ENCODE data around the gene ABCF2.

ABCF2 gene

GRCh38 chr7:151226875-151227782 is at the start of gene ABCF2:
Gene ABCF2, minus strand, starts transcription at chr7:151227205. Its CDS starts 747 bp downstream, at chr7:151226458.
- DNase-seq (ENCODE audit: low read depth in 2 of 2), result peak; percentile 97 to 98

DNA sequence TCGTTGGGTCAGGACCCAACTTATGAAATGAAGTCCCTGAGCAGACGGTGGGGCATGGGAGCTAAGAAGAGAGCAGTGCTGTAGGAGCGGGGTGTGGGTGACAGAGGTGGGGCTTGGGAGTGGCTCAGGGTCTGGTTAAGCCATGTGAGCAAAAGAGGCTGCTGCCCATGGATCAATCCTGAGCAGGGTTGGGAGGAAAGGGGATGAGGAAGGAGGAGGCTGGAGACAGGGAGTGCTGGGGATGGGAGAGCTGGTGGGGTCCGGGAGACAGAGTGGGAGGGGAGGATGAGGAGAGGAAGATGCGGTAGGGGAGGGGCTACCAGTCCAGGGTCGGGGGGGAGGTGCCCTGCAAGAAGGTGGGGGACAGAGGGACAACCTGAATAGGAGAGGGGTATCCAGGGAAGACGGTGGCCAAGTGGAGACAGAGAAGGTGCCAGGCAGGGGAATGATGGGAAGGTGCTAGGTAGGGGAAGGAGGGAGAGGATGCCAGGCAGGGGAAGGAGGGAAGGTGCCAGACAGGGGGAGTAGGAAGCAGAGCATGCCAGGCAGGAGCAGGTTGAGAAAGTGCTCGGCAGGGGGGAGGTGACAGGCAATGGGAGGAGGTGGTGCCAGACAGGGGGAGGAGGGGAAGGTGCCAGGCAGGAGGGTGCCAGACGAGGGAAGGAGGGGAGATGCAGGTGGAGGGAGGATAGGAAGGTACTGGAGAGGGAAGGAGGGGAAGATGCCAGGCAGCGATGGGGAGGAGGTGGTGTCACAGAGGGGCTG is 49.0 kb upstream of the ABCF2 start:
- DNase-seq (ENCODE audit: low read depth in 2 of 2), result no peak

GRCh38 chr7:151274936-151275812 is 48.2 kb upstream of the ABCF2 start:
- DNase-seq (ENCODE audit: low read depth in 2 of 2), result no peak

DNA sequence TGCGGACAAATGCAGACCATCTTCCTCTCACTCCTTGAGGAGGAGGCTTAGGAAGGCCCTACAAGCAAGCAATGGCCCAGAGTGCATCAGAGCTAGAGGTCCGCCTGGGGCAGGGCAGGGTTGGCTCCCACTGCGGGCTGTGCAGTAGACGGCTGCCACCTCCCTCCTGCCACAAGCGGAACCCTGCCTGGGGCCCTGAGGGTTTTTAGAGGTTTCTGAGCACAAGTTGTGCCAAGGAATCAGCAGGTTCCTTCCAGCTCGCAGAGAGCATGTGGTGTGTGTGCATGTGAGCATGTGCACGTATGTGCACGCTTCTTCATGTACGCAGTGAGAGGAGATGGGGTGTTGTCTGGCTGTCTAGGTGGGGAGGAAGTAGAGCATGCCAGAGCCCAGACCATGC is 47.4 kb upstream of the ABCF2 start:
- DNase-seq (ENCODE audit: low read depth in 2 of 2), result no peak

DNA sequence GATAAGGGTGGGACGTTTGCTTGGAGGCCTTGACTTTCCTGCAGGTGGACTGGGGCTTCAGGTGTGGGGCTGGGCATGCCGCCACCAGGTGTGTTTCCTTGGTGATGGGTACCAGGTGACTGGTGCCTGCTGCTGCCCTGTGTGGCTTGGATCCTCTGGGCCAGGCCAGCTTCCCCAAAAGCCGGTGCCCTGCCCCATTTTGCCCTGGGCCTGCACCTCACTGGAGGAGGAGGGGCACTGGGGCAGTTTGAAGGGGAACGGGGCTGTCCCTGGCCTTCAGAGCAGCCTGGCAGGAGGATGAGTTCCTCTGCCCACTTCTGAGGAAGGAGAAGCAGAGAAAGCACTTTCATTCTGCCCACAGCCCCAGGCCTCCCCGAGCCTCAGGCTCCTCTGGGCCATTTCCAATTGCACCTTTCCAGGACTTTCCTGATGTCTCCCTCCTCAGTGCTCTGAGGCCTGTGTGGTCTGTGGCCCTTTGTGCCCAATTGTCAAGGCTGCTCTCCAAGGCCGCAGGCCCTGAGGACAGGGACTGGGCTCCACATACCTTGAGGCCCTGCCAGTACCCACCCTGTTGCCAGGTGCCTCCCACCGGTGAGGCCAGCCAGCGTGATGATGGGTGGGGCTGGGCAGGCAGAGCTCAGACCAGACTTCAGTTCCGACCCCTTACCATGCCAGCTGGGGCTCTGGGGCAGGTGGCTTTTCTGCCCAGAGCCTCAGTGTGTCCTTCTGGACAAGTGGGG is 46.8 kb upstream of the ABCF2 start:
- no peak for DNase-seq (ENCODE audit: low read depth in 2 of 2)

- no peak for DNase-seq (ENCODE audit: low read depth in 2 of 2)
Measured at GRCh38 chr7:151272877-151273276, 45.9 kb upstream of the ABCF2 start.

DNA sequence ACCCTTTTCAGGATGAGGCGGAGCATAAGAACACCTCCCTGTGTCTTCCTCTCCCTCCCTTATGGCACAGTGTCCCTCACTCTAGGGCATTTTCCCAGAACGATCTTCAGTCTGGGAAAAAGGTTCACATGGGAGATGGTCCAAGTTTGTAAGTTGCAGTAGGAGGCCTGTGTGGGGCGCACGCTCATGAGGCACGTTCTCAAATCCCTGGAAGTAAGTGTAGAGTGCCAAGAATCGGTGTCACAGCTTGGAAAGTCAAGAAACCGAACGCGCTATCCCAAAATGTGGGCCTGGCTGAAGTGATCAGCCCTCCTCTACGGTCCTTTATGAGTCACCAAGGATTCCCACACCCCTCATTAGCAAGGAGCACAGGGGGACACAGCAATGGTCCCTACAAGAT is 45.4 kb upstream of the ABCF2 start:
- DNase-seq (ENCODE audit: low read depth in 2 of 2), result no peak

DNA sequence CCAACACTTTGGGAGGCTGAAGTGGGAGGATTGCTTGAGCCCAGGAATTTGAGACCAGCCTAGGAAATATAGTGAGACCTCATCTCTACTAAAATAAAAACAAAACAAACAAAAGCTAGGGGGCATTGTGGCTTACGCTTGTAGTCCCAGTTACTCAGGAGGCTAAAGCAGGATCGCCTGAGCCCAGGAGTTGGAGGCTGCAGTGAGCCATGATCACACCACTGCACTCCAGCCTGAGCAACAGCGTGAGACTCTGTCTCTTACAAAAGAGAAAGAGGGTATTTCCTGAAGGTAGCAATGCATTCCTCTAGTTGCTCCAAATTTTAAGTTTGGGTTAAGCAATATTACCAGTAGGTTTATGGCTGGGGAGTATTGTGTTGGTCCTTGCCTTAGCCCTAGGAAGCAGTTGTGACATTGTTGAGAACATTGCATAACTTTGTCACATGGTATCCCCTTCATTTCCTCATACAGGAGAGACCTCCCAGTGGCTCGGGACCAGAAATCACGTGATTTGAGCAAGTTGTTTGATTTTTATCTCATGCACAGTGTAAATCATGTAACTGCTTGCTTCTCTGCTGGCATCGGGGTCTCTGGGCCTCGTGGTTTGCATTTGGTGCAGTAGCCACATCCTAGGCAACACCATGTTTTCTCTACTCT is 44.8 kb upstream of the ABCF2 start:
- DNase-seq (ENCODE audit: low read depth in 2 of 2), result no peak

GRCh38 chr7:151269511-151269910 is 42.5 kb upstream of the ABCF2 start:
- no peak for DNase-seq (ENCODE audit: low read depth in 2 of 2)

DNA sequence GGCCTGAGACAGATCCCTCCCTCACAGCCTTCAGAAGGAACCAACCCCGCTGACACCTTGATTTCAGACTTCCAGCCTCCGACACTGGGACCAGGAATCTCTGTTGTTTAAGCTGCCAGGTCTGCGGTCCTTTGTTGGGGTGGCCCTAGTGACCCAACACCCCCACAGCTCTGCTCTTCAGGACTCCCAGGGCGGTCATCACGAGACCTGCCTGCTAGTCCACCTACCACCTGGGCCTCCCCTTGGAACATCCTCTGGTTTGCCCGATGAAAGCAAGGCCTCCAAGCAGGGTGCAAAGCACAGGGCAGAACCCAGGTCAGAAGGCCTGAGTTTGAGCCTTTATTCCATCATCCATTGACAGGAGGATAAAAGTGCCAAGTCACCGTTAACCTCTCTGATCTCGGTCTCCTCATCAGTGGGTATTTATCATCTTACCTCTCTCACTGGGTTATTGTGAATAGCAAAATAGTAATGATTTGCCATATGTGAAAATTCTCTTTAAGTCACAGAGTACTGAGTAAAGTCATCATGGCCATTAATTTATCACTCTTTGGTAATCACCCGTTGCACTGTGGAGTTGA is 38.4 kb upstream of the ABCF2 start:
- DNase-seq (ENCODE audit: low read depth in 2 of 2), result no peak

DNA sequence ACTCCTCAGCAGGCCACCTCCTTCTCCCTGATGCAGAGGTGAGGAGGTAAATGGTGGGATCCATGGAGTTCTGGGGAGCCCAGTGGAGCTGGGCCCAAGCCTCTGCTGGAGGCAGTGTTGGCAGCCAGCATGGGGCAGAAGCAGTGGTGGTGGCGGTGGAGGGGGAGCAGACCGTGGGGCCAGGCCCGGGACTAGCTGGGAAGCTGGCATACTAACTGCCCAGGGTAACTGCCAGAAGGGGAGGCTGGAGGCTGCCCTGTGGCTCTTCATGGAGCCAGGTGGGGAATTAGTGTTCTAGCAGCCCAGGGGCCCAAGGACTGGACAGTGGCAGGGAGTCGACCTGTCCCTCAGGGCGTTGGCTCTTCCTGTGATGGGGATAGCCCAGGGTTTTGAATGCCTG is 37.6 kb upstream of the ABCF2 start:
- no peak for DNase-seq (ENCODE audit: low read depth in 2 of 2)

GRCh38 chr7:151261529-151261928 is 34.5 kb upstream of the ABCF2 start:
- no peak for DNase-seq (ENCODE audit: low read depth in 2 of 2)

GRCh38 chr7:151260883-151261282 is 33.9 kb upstream of the ABCF2 start:
- no peak for DNase-seq (ENCODE audit: low read depth in 2 of 2)

- no peak for DNase-seq (ENCODE audit: low read depth in 2 of 2)
Measured at GRCh38 chr7:151260471-151260870, 33.5 kb upstream of the ABCF2 start.

GRCh38 chr7:151257990-151258389 is 31.0 kb upstream of the ABCF2 start:
- no peak for DNase-seq (ENCODE audit: low read depth in 2 of 2)

GRCh38 chr7:151256410-151257045 is 29.5 kb upstream of the ABCF2 start:
- DNase-seq (ENCODE audit: low read depth in 2 of 2), result no peak

GRCh38 chr7:151255390-151255789 is 28.4 kb upstream of the ABCF2 start:
- DNase-seq (ENCODE audit: low read depth in 2 of 2), result no peak

DNA sequence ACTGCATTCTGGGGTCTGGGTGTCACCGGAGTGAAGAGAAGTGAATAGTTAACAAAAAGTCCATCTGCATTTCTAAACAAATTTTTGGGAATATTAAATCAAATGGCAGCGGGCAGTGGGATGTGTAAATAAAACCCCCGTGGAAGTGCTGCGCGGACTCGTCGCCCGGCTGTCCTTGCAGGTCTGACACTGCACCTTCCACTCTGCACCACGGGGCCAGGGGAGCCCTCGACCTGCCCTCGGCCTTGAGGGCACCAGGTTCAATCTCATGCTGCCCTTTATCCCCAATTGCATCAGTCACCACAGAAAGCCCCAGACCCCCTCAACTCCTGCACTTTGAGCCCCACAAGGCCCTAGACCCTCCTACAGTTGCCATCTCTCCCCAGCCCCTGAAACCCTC is 27.8 kb upstream of the ABCF2 start:
- no peak for DNase-seq (ENCODE audit: low read depth in 2 of 2)

- DNase-seq (ENCODE audit: low read depth in 2 of 2), result no peak
Measured at GRCh38 chr7:151254316-151254715, 27.3 kb upstream of the ABCF2 start.

All from stimulated activated CD4-positive, alpha-beta T cell treated with anti-CD3 and anti-CD28 coated beads, Interleukin-12 subunit alpha, Interleukin-12 subunit beta, amount 100 ng/mL, for 24 hours (primary cell).